Right kidney (tissue), 1 donor: ENCODE measurements around the gene PRPH.
"Not testable (repeated sequence)": the region's sequence is repeated elsewhere in the genome, so short reads cannot be mapped to it uniquely, and the experiment has no call there.

Experiments used
- DNase-seq: peaks from one replicate; pipeline ENCODE4 v3.0.0-alpha.2; 2016

Gene PRPH

GRCh38 chr12:49333778-49334177, 38.8 kb downstream of the PRPH start:
- DNase-seq: not testable (repeated sequence)

DNA sequence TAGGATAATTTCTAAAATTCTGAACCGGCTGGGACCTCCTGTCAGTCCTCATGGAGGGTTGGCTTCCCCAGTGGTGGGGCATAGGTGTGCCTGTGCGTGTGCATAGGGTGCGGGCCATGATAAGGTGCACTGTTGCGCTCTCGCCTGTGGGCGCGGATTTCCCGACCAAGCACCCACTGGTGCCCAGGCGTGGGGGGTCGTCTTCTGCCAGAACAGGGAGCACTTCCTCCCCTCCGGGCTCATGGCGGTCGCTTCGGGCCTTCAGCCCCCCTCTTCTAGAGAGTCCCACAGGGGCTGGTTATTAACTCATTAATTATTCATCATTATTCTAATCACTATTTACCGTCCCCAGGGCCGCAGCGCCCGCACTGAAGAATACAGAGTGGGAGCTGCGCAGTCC, 39.3 kb downstream of the PRPH start:
- peak; percentile 7 for DNase-seq

- peak; percentile 28 for DNase-seq
These were observed 39.7 kb downstream of the PRPH start for GRCh38 chr12:49334681-49335080.

- peak; percentile 26 for DNase-seq
These were observed 40.4 kb downstream of the PRPH start for GRCh38 chr12:49335118-49335954.

- DNase-seq: peak; percentile 53
These were observed 41.2 kb downstream of the PRPH start for GRCh38 chr12:49335955-49336644.

DNA sequence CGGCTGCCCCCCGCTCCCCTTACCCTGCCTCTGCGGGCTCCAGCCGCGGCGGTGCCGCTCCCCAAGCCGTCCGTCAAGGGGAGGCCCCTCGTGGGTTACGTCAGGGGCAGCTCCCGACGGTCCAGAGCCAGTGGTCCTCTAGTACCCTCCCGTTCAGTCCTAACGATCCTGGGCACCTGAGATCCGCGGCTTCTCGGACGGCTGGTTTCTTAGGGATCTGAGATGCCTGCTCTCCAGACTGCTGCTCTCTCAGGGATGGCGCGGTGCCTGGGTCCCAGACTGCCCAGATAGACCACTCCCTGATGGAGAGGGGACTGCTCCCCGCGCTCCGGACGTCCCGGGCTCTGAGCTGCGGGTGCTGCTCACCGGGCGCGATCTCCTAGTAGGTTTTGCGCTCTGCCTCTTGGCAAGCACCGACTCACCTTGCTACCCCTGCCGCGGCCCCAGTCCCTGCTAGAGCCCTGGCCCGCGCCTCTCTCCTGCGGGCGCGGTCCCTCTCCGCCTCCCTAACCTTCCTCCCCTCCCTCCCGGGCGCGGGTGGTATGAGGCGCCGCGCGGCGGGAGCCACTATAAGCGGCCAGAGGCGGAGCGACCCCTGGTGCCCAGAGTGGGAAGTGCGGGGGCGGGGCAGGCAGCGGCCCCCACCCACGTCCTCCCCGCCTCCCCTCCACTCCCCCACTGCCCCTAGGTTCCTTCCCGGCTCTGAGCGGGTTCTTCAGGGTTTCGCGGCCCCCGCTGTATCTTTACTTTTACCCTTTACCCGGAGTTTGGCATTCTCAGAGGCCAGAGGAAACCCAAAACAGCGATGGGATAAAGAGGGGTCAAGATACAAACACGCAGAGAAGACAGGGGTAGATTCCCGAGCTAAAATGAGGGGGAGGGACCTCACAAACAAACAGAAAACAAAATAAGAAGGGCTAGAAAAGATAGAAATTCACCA, 42.0 kb downstream of the PRPH start, which contains the start of gene C1QL4:
C1QL4 (minus strand) TSS at position 544 of the 940 bp plus-strand sequence. CDS start 711 bp downstream, outside the sequence.
- DNase-seq: peak; percentile 84

DNA sequence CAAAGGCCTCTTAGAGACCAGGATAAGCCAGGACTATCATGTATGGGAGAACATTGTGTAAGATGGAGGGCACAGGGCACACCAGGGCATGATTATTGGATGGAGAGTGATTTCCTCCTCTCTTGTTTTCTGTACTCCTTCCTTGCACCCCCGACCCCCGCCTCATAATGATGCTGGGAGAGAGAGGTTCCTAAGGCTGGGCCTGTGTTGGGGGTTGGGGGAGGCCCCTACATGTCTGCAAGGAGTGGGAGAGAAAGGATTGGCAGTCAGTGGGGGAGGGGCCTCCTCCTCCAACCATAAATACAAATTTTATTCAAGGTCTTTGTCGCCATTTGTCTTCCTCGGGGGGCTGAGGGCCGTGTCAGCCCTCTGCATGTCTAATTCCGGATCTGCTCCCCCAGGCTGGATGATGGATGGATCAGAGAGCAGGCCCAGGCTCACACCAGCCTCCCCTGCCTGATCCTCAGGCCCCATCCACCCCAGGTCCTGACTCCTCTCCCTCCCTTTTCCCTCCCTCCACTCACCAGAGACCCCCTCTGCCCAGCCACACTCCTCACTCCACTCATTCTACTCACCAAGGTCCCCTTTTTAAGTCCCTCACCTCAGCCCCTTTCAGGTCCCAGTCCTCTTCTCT, 44.0 kb downstream of the PRPH start:
- DNase-seq: peak; percentile 10

DNA sequence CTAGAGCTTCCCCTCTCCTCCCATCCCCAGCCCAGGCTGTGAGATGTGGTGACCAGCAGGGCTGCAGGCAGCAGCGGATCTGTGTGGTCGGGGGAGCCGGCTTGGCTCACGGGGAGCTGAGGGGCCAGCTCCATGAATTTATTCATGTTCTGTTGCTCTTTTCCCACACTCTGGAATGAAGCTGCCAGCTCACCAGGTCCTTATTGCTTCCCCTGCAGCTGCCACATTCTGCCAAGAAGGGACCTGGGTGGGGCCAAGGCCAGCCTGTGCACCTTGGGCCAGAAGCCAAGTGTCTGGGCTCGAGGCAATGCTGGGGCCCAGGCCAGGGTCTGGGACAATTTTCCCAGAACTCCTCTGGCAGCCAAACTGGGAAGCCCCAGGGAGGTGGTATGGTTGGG, 44.5 kb downstream of the PRPH start:
- peak; percentile 37 for DNase-seq

GRCh38 chr12:49340095-49340870, 45.3 kb downstream of the PRPH start:
- peak; percentile 11 for DNase-seq

- peak; percentile 29 for DNase-seq
These were observed 46.2 kb downstream of the PRPH start for GRCh38 chr12:49340971-49341776.

DNA sequence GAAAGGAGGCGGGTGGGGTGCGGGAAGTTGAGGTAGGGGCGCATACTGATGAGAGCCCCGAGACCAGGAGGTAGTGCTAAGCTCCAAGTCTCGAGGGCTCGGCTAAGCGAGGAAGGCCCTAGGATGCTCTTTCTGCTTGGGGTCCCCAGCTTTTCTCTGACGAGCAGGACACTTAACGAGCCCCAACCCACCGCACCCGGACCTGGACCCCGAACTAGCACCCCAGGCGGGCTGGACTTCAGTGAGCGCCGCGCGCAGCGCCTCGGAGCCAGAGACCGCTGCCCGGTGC, 46.8 kb downstream of the PRPH start:
- no peak for DNase-seq

DNA sequence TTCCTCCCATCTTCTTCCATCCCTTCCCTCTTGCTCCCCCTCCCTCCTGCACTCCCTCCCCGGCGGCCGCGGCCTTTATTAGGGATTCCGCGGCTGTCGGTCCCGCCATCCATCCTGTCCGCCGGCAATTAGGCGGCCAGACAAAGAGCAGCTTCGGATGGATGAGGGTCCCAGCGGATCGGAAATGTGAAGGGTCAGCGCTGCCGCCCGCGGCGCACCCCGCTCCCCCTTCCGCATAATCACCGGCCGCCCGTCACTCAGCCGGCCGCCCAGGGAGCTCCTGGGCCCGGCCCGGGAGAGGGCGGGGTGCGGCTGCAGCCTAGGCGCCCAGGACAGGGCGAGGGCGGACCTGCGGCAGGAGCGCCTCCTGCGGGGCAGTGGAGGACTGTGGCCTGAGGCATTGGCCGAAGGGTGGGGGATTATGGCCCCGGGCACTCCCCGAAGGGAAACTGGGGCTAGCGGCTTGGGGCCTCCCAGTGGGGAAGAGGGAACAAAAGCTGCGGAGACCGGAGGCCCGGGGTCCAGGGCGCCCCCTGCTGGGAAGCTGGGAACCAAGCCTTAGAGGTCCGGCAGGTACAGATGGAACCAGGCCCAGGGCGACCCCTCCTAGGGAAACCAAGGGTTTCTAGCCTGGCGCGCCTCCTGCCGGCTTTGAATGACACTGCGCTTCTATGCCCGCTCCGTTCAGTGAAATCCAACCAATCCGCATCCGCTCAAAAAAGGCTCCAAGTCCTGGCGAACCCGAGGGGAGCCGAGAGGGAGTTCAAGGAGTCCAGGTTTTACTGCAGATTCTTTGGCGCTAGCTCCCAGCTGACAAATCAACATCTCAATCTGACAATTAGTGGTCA, 47.3 kb downstream of the PRPH start:
- peak; percentile 84 for DNase-seq

GRCh38 chr12:49342914-49343731, 48.2 kb downstream of the PRPH start:
- DNase-seq: no peak

DNA sequence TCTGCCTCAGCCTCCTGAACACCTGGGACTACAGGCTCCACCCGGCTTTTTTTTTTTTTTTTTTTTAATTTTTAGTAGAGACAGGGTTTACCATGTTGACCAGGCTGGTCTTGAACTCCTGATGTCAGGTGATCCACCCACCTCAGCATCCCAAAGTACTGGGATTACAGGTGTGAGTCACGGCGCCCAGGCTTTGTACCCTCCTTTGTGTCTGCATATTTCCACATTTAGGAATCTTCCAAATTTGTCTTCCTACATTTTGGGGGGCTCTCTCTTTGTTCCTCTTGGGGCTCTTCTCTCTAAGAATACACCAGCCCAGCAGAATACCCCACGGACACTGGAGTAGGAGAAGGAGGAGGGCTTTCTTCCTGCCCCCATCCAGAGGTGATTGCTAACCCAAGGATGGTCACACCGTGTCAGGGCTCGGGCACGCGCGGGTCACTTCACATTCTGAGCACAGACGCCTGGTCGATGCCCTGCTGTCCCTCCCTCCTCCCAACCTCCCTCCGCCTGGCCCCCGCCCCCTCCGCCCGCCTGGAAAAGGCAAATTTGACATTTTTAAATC, 49.6 kb downstream of the PRPH start:
- no peak for DNase-seq

DNA sequence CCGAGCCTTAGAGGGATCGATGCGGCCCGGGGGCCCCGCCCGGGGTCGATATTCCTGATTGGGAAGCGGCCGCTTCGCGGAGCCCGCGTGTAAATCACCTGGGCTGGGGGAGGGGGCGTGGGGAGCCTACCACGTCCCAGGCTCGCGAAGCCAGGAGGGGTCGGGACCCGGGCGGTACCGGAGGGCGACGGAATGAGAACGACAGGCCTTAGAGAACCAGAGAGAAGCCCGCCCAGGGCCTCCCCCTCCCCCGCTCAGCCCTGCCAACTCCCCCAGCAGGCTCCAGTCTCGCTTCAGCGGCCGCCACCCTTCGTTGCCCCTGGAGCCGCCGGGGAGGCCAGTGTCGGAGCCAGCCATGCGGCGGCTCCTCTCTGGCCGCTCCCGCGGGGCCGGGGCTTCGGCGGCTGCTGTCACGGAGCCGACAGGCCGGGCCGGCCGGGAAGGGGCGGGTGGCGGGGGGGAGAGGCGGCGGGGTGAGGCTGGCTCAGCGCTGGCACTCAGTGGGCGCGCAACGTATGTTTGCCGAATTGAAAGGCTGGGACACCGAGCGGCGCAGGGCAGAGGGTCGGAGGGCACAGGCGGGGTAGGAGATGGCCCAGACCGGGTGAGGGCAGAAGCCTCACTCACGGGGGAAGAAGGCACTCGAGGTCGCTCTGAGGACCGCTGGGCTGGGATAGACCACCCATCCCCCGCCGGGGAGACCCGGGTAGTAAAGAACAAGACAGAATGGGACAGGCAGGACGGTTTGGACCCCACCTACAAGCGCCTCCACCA, 50.3 kb downstream of the PRPH start:
- DNase-seq: peak; percentile 75

- peak; percentile 75 for DNase-seq
These were observed 51.1 kb downstream of the PRPH start for GRCh38 chr12:49345825-49346658.
